Tibial artery (tissue), 4 donors: Measurements from ENCODE around the gene POFUT2.

Experiments used
- DNase-seq, 2 donors: peaks; one replicate each; pipeline ENCODE4 v3.0.0-alpha.2; 2019
- H3K27ac ChIP-seq, 2 donors: fragments of 200-600 bp; sonication (generic) in 1 of 2; 1 replicate in 1 of 2; 2 replicates in 1 of 2; pipeline ENCODE4 v1.5.1; 2018 to 2019; ENCODE audit warnings: mild to moderate bottlenecking in 1 of 2
- H3K27me3 ChIP-seq, 2 donors: fragments of 200-600 bp; sonication (generic) in 1 of 2; one replicate each; pipeline versions ENCODE4 v1.5.1 to v1.6.0; 2016 to 2019
- H3K36me3 ChIP-seq, 3 donors: fragments of 200-600 bp; sonication (generic) in 2 of 3; one replicate each; pipeline ENCODE4 v1.5.1; 2016 to 2019; ENCODE audit warnings: mild to moderate bottlenecking in 2 of 3
- H3K4me1 ChIP-seq, 4 donors: fragments of 200-600 bp; sonication (generic) in 2 of 4; 1 replicate in 3 of 4; 2 replicates in 1 of 4; pipeline ENCODE4 v1.5.1; 2016 to 2019
- H3K4me3 ChIP-seq, 2 donors: fragments of 200-600 bp; sonication (generic) in 1 of 2; 1 replicate in 1 of 2; 2 replicates in 1 of 2; pipeline ENCODE4 v1.5.1; 2018 to 2019; ENCODE audit warnings: mild to moderate bottlenecking in 2 of 2
- H3K9me3 ChIP-seq, 3 donors: fragments of 200-600 bp; sonication (generic) in 1 of 3; one replicate each; pipeline ENCODE4 v1.5.1; 2016 to 2019
- intact Hi-C: fragments of 100-400 bp; cut with DNase I; formaldehyde crosslinking; loops from one replicate; pipeline ENCODE4 v1.15.0; 2023; ENCODE audit warnings: low total_unique reads
- TF ChIP-seq, protein P1 (sequence below), 2 experiments: fragments of 200-600 bp in 1 of 2; fragments of 450-650 bp in 1 of 2; IDR thresholded peaks; one replicate each; pipeline ENCODE4 v1.5.1; 2017 to 2019; ENCODE audit warnings: antibody characterized with exemption in 2 of 2, mild to moderate bottlenecking in 1 of 2, moderate library complexity in 1 of 2

Gene POFUT2

DNA sequence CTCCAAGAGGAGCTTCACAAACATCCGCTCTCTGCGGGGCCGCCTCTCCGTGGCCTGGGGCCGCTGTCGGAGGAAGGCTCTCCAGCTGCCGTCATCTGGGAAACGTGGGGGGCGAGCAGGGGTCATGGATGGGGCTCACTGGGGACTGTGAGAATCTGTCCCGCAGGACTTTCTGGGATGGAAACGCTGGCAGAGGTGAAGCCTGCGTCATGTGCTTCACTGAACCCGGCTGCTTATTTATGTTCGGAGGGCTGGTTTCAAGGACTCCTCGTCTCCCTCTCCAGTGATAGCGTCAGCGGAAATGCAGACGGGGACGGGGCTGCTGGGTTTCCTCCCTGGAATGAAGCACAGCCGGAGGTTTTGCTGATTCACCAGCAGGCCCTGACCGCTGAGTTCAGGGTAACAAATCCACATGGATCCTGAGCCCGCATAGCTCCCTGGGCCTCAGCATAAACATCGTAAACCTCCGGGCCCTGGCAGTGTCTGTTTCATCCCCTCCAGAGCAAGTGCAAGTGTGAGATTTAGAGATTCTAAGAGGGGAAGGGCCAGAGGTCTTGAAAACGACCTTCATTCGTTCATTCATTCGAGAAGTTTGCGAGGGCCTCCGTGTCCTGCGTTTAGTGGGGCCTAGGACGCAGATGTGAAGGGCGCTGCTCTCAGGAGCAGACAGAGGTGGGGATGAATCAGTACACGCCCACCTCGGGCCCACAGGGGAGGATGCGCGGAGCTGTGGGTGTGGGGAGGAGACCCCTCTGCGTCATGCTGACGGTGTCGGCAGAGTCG, 7.0 kb upstream of the POFUT2 start:
- Histone ChIP-seq H3K27me3 (no peaks in the 10 kb centered on the region), H3K4me1 (peaks cover 10 to 70% (median 52%) of the 10 kb centered on the region in 4 donors), H3K36me3 (no peaks in the 10 kb centered on the region), H3K4me3 (peak overlapping the region in 1 of 2 donors; percentile 17), H3K9me3 (no peaks in the 10 kb centered on the region), H3K27ac (peak overlapping the region; percentile 94 to 98)
- intact Hi-C loops: loop anchor here (2.0 to 10.0 kb wide), 2 partner anchors 70 to 110 kb away; partner anchors contain the start of gene COL18A1
- peak; percentile 88 to 98 for DNase-seq
- TF ChIP-seq, protein P1, sequence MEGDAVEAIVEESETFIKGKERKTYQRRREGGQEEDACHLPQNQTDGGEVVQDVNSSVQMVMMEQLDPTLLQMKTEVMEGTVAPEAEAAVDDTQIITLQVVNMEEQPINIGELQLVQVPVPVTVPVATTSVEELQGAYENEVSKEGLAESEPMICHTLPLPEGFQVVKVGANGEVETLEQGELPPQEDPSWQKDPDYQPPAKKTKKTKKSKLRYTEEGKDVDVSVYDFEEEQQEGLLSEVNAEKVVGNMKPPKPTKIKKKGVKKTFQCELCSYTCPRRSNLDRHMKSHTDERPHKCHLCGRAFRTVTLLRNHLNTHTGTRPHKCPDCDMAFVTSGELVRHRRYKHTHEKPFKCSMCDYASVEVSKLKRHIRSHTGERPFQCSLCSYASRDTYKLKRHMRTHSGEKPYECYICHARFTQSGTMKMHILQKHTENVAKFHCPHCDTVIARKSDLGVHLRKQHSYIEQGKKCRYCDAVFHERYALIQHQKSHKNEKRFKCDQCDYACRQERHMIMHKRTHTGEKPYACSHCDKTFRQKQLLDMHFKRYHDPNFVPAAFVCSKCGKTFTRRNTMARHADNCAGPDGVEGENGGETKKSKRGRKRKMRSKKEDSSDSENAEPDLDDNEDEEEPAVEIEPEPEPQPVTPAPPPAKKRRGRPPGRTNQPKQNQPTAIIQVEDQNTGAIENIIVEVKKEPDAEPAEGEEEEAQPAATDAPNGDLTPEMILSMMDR (IDR thresholded peaks at IDR 0.05): peak in 1 of 2 experiments; percentile 5

GRCh38 chr21:45293726-45294401, 6.2 kb upstream of the POFUT2 start:
- intact Hi-C loops: loop anchor here (2.0 to 10.0 kb wide), 3 partner anchors 71 to 145 kb away; partner anchors contain the start of gene COL18A1
- Histone ChIP-seq H3K27ac (peak overlapping the region; percentile 94 to 98), H3K36me3 (no peaks in the 10 kb centered on the region), H3K27me3 (no peaks in the 10 kb centered on the region), H3K4me3 (peak overlapping the region in 1 of 2 donors; percentile 17), H3K4me1 (peaks cover 10 to 63% (median 47%) of the 10 kb centered on the region in 4 donors), H3K9me3 (no peaks in the 10 kb centered on the region)
- TF ChIP-seq, protein P1 (IDR thresholded peaks at IDR 0.05): no peak
- DNase-seq: no peak

GRCh38 chr21:45293220-45293725, 5.6 kb upstream of the POFUT2 start:
- TF ChIP-seq, protein P1 (IDR thresholded peaks at IDR 0.05): no peak
- intact Hi-C loops: loop anchor here (2.0 to 10.0 kb wide), 2 partner anchors 112 to 146 kb away; partner anchors contain the start of gene COL18A1
- Histone ChIP-seq H3K27me3 (no peaks in the 10 kb centered on the region), H3K4me1 (peaks cover 10 to 66% (median 52%) of the 10 kb centered on the region in 4 donors), H3K36me3 (no peaks in the 10 kb centered on the region), H3K4me3 (no peak overlapping the region), H3K9me3 (no peaks in the 10 kb centered on the region), H3K27ac (peak overlapping the region; percentile 94 to 98)
- peak; percentile 59 to 83 for DNase-seq

- Histone ChIP-seq H3K27ac (peak overlapping the region; percentile 94 to 98), H3K4me1 (peaks cover 10 to 68% (median 54%) of the 10 kb centered on the region in 4 donors), H3K36me3 (no peaks in the 10 kb centered on the region), H3K9me3 (no peaks in the 10 kb centered on the region), H3K27me3 (no peaks in the 10 kb centered on the region), H3K4me3 (no peak overlapping the region)
- TF ChIP-seq, protein P1 (IDR thresholded peaks at IDR 0.05): peak; percentile 99 to 100
- DNase-seq: peak; percentile 84 to 94
- intact Hi-C loops: loop anchor here (2.0 to 10.0 kb wide), 2 partner anchors 112 to 146 kb away; partner anchors contain the start of gene COL18A1
Observed at GRCh38 chr21:45292399-45293219, 4.9 kb upstream of the POFUT2 start.
